Measurements from ENCODE around the gene ADORA3.

- TF ChIP-seq CTCF (IDR thresholded peaks at IDR 0.05; ENCODE audit: low read depth, low read length): no peak
- no peak for TF ChIP-seq EZH2phosphoT487 (IDR thresholded peaks at IDR 0.05; ENCODE audit: low read depth)
Observed at GRCh38 chr1:111513410-111514020, 10.1 kb upstream of the ADORA3 start.

All from OCI-LY3 (cell line).